Activated gamma-delta T cell treated with anti-CD3 and anti-CD28 coated beads, Interleukin-2, amount 50 U/mL, for 16 hours (primary cell): ENCODE results near the gene MPND.
"Not testable (repeated sequence)": the region's sequence is repeated elsewhere in the genome, so short reads cannot be mapped to it uniquely, and the experiment has no call there.

Experiments
- DNase-seq: peaks from one replicate; pipeline ENCODE4 v3.0.0-alpha.2; 2020; ENCODE audit warnings: low read depth

MPND gene

GRCh38 chr19:4349225-4349624 is 5.9 kb downstream of the MPND start:
- not testable (repeated sequence) for DNase-seq

GRCh38 chr19:4350111-4350510 is 6.7 kb downstream of the MPND start:
- no peak for DNase-seq

GRCh38 chr19:4350726-4351125 is 7.4 kb downstream of the MPND start:
- DNase-seq = no peak

- peak; percentile 45 for DNase-seq
Measured at GRCh38 chr19:4352701-4353121, 9.3 kb downstream of the MPND start.

- DNase-seq = no peak
Measured at GRCh38 chr19:4354282-4354681, 10.9 kb downstream of the MPND start.

GRCh38 chr19:4354897-4355296 is 11.5 kb downstream of the MPND start:
- DNase-seq = no peak

GRCh38 chr19:4357095-4357797 is 13.9 kb downstream of the MPND start:
- no peak for DNase-seq

- DNase-seq = no peak
Measured at GRCh38 chr19:4357921-4358326, 14.6 kb downstream of the MPND start.

- DNase-seq = no peak
Measured at GRCh38 chr19:4358709-4359626, 15.6 kb downstream of the MPND start.

GRCh38 chr19:4359627-4360000 is 16.3 kb downstream of the MPND start:
- DNase-seq = no peak

GRCh38 chr19:4360081-4360569 is 16.8 kb downstream of the MPND start:
- no peak for DNase-seq

GRCh38 chr19:4360641-4361151 is 17.3 kb downstream of the MPND start:
- DNase-seq = no peak

- DNase-seq = no peak
Measured at GRCh38 chr19:4361152-4362046, 18.0 kb downstream of the MPND start.

- no peak for DNase-seq
Measured at GRCh38 chr19:4362101-4362828, 18.9 kb downstream of the MPND start.

GRCh38 chr19:4362831-4363545 is 19.6 kb downstream of the MPND start:
- no peak for DNase-seq

GRCh38 chr19:4363571-4364304 is 20.4 kb downstream of the MPND start:
- DNase-seq = no peak

GRCh38 chr19:4365341-4365740 is 22.0 kb downstream of the MPND start:
- no peak for DNase-seq

- DNase-seq = no peak
Measured at GRCh38 chr19:4365791-4366665, 22.7 kb downstream of the MPND start.
